Activated CD8-positive, alpha-beta memory T cell treated with anti-CD3 and anti-CD28 coated beads for 4 hours (primary cell): ENCODE measurements around the gene PLD6.
"Not testable (repeated sequence)": the region's sequence is repeated elsewhere in the genome, so short reads cannot be mapped to it uniquely, and the experiment has no call there.

Experiments
- DNase-seq, 2 donors: peaks; one replicate each; pipeline ENCODE4 v3.0.0-alpha.2; 2020; ENCODE audit warnings: low read depth in 2 of 2

The PLD6 gene

GRCh38 chr17:17176341-17176740 is 29.8 kb downstream of the PLD6 start:
- DNase-seq: no peak

- no peak for DNase-seq
Measured at GRCh38 chr17:17175917-17176316, 30.2 kb downstream of the PLD6 start.

GRCh38 chr17:17175340-17175739 is 30.8 kb downstream of the PLD6 start:
- no peak for DNase-seq

GRCh38 chr17:17173921-17174320 is 32.2 kb downstream of the PLD6 start:
- no peak for DNase-seq

GRCh38 chr17:17172990-17173389 is 33.1 kb downstream of the PLD6 start:
- no peak for DNase-seq

GRCh38 chr17:17172001-17172939 is 33.9 kb downstream of the PLD6 start:
- no peak for DNase-seq

GRCh38 chr17:17171186-17171585 is 34.9 kb downstream of the PLD6 start:
- no peak for DNase-seq

GRCh38 chr17:17170346-17170985 is 35.7 kb downstream of the PLD6 start:
- no peak for DNase-seq

GRCh38 chr17:17169396-17169795 is 36.7 kb downstream of the PLD6 start:
- DNase-seq: no peak

- DNase-seq: no peak
Measured at GRCh38 chr17:17168401-17168800, 37.7 kb downstream of the PLD6 start.

- DNase-seq: no peak
Measured at GRCh38 chr17:17167986-17168385, 38.1 kb downstream of the PLD6 start.

GRCh38 chr17:17167356-17167755 is 38.8 kb downstream of the PLD6 start:
- no peak for DNase-seq

- DNase-seq: no peak
Measured at GRCh38 chr17:17166446-17166845, 39.7 kb downstream of the PLD6 start.

- no peak for DNase-seq
Measured at GRCh38 chr17:17165666-17166308, 40.3 kb downstream of the PLD6 start.

GRCh38 chr17:17164676-17165075 is 41.5 kb downstream of the PLD6 start:
- DNase-seq: no peak

GRCh38 chr17:17164156-17164555 is 42.0 kb downstream of the PLD6 start:
- DNase-seq: no peak

- no peak for DNase-seq
Measured at GRCh38 chr17:17161759-17162158, 44.4 kb downstream of the PLD6 start.

GRCh38 chr17:17161121-17161520 is 45.0 kb downstream of the PLD6 start:
- DNase-seq: no peak

- no peak for DNase-seq
Measured at GRCh38 chr17:17159571-17159970, 46.6 kb downstream of the PLD6 start.

- not testable (repeated sequence) for DNase-seq
Measured at GRCh38 chr17:17158506-17158905, 47.6 kb downstream of the PLD6 start.

- no peak for DNase-seq
Measured at GRCh38 chr17:17157041-17157440, 49.1 kb downstream of the PLD6 start.

- no peak for DNase-seq
Measured at GRCh38 chr17:17156511-17156910, 49.6 kb downstream of the PLD6 start.

GRCh38 chr17:17156107-17156506 is 50.0 kb downstream of the PLD6 start:
- no peak for DNase-seq
